ENCODE data around the gene SH3GL3. TPM values are rescaled to one million over a fixed set of nuclear protein-coding genes. Genes with fewer than 3 reads are reported as not detected.

The SH3GL3 gene
- total RNA-seq, 4 donors from 2014 or later = not detected

DNA sequence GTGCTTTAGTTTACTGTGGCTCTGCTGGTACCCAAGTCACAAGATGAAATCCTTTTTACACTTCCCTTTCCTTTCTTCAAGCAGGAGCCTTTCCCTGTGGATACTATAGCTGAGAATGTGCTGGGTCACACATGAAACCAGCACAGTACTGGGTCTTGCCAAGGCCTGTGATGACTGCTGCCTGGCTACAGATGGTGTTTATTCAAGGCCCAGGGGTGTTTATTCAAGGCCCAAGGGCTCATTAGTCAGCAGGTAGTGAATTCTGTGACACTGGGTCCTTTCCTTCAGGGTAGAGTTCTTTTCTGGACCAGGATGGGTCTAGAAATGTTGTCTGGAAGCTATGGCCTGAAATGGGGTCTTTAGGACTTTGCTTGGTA, 99.4 kb downstream of the SH3GL3 start:
- no peak for TF ChIP-seq POLR2A (IDR thresholded peaks at IDR 0.05)
- TF ChIP-seq, protein P1, sequence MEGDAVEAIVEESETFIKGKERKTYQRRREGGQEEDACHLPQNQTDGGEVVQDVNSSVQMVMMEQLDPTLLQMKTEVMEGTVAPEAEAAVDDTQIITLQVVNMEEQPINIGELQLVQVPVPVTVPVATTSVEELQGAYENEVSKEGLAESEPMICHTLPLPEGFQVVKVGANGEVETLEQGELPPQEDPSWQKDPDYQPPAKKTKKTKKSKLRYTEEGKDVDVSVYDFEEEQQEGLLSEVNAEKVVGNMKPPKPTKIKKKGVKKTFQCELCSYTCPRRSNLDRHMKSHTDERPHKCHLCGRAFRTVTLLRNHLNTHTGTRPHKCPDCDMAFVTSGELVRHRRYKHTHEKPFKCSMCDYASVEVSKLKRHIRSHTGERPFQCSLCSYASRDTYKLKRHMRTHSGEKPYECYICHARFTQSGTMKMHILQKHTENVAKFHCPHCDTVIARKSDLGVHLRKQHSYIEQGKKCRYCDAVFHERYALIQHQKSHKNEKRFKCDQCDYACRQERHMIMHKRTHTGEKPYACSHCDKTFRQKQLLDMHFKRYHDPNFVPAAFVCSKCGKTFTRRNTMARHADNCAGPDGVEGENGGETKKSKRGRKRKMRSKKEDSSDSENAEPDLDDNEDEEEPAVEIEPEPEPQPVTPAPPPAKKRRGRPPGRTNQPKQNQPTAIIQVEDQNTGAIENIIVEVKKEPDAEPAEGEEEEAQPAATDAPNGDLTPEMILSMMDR (IDR thresholded peaks at IDR 0.05) = no peak
- no peaks in the 10 kb centered on the region for H3K36me3 ChIP-seq
- H3K4me1 ChIP-seq = no peaks in the 10 kb centered on the region

DNA sequence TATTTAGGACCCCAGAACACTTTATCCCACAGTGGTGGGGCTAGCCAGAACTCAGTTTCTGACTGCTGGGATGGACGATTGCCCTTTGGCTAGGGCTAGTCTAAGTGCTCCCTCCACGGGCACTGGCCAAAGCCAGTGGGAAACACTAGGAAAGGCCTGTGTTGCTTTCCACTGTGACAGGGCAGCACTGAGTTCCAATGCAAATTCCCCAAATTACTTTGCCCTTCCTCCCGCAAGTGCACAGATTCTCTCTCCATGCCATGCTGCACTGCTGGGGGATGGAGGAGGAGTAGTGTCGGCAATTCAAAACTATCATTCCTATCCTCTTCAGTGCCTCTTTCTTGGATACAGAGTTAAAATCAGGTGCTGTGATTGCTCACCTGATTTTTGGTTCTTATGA, 100.0 kb downstream of the SH3GL3 start:
- Histone ChIP-seq H3K4me3 (no peak overlapping the region), H3K4me1 (no peaks in the 10 kb centered on the region), H3K36me3 (no peaks in the 10 kb centered on the region), H3K27ac (no peak overlapping the region), H3K27me3 (no peaks in the 10 kb centered on the region), H3K9me3 (no peaks in the 10 kb centered on the region)
- TF ChIP-seq, protein P1 (IDR thresholded peaks at IDR 0.05) = no peak
- TF ChIP-seq POLR2A (IDR thresholded peaks at IDR 0.05) = no peak
- no peak for DNase-seq

More for the DNA sequence above, 99.4 kb downstream of the SH3GL3 start:
- Histone ChIP-seq H3K27ac (no peak overlapping the region), H3K9me3 (no peaks in the 10 kb centered on the region), H3K4me3 (no peak overlapping the region), H3K27me3 (no peaks in the 10 kb centered on the region)
- no peak for DNase-seq

DNA sequence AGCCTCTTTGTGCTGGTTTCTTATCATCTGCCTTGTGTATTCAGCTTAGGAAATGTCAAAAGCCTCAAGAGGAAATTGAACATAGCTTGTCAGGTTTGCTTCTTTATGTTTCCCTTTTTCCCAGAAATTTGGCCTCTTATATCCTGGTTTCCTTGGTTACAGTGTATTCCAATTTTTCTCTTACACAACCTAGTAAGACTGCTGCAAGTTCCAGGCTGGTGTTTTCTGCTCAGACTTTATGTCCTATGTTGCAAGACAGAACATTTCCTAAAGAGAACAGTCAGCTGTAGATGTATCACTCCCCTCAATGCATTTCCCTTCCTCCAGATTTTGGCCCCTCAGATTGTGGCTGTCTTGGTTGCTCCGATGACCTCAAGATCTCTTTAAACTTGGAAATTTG, 102.5 kb downstream of the SH3GL3 start:
- H3K4me1 ChIP-seq = no peaks in the 10 kb centered on the region
- no peak for DNase-seq
- no peak for TF ChIP-seq POLR2A (IDR thresholded peaks at IDR 0.05)
- TF ChIP-seq, protein P1 (IDR thresholded peaks at IDR 0.05) = no peak
- no peaks in the 10 kb centered on the region for H3K27me3 ChIP-seq
- no peak overlapping the region for H3K4me3 ChIP-seq
- H3K36me3 ChIP-seq = no peaks in the 10 kb centered on the region
- H3K27ac ChIP-seq = no peak overlapping the region
- H3K9me3 ChIP-seq = no peaks in the 10 kb centered on the region

DNA sequence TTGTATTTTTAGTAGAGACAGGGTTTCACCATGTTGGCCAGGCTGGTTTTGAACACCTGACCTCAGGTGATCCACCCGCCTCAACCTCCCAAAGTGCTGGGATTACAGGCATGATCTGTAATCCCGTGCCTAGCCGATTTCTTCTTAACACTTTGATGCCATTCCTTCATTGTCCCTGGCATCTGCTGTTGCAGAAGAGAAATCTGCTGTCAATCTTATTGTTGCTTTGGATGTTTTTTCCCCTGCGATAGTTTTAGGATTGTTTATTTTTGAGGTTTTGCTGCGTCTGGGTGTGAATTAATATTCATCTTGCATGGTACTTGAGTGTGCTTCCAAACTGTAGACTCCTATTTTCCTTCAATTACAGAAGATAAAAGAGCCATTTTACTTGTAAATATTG, 107.4 kb downstream of the SH3GL3 start:
- no peaks in the 10 kb centered on the region for H3K27me3 ChIP-seq
- no peaks in the 10 kb centered on the region for H3K9me3 ChIP-seq
- H3K4me3 ChIP-seq = no peak overlapping the region
- H3K27ac ChIP-seq = no peak overlapping the region
- no peaks in the 10 kb centered on the region for H3K36me3 ChIP-seq
- no peak for DNase-seq
- TF ChIP-seq POLR2A (IDR thresholded peaks at IDR 0.05) = no peak
- TF ChIP-seq, protein P1 (IDR thresholded peaks at IDR 0.05) = no peak
- no peaks in the 10 kb centered on the region for H3K4me1 ChIP-seq

DNA sequence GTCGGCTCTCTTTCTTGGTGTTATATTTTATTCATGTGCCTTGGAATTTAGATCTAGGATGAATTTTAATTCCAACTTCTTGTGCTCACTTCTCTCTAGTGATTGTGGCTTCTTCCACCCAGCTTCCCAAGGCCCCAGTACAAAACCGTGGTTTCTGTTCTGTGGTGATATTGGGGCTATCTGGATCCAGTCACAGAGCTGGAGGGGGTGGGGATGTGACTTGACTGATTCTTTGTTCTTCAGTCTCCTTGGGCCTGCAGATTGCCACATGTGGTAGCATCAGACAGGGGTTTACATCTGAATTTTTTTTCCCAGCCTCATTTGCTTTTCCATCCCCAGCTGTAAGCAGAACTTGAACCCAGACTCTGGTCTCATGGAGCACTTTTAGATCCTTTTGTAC, 108.2 kb downstream of the SH3GL3 start:
- no peak overlapping the region for H3K27ac ChIP-seq
- no peak for DNase-seq
- no peak overlapping the region for H3K4me3 ChIP-seq
- H3K9me3 ChIP-seq = no peaks in the 10 kb centered on the region
- H3K27me3 ChIP-seq = no peaks in the 10 kb centered on the region
- no peaks in the 10 kb centered on the region for H3K4me1 ChIP-seq
- TF ChIP-seq, protein P1 (IDR thresholded peaks at IDR 0.05) = no peak
- TF ChIP-seq POLR2A (IDR thresholded peaks at IDR 0.05) = no peak
- no peaks in the 10 kb centered on the region for H3K36me3 ChIP-seq

DNA sequence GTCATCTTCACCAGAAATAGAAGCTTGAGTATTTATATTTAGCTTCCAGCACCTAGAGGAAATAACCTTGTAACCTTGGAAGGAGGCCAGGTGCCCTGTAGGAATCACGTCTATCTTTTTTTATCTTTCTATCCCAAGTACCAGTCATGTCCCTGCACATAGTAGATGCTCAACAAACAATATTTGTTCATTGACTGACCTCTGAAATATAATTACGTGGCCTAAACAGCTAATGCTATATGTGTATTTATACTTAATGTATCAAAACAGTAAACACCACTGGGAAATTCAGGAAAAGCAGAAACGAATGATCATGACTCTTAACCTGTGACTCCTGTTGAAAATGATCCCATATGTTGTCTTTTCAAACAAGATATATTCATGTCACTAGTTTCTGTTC, 108.9 kb downstream of the SH3GL3 start:
- no peak for DNase-seq
- no peaks in the 10 kb centered on the region for H3K9me3 ChIP-seq
- no peaks in the 10 kb centered on the region for H3K4me1 ChIP-seq
- TF ChIP-seq, protein P1 (IDR thresholded peaks at IDR 0.05) = no peak
- TF ChIP-seq POLR2A (IDR thresholded peaks at IDR 0.05) = no peak
- no peaks in the 10 kb centered on the region for H3K27me3 ChIP-seq
- no peak overlapping the region for H3K27ac ChIP-seq
- no peak overlapping the region for H3K4me3 ChIP-seq
- H3K36me3 ChIP-seq = no peaks in the 10 kb centered on the region

All from Peyer's patch (tissue), 4 donors.